Measurements from ENCODE around the gene MBNL2.

Gene MBNL2

GRCh38 chr13:97233499-97233898 lies 11.4 kb downstream of the MBNL2 start:
- DNase-seq (ENCODE audit: low read depth in 1 of 2, low spot score in 1 of 2), result no peak

DNA sequence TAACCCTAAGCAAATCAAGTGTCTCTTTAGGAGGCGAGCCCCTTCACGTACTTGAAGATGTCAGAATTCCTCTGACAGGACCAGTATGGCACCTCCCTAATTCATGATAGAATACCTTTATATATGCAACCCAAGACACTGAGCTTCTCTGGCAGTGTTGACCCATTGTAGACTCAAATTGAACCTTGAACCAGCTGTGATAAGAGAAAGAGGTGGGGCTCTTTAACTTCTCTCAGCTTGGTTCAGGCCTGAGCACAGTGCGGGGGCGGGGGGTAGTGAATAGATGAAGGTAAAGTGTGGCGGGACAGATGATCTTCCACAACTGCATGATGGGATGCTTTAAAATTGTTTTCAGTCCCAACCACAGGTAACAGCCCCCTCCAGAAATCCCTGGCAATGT lies 12.1 kb downstream of the MBNL2 start:
- no peak for DNase-seq (ENCODE audit: low read depth in 1 of 2, low spot score in 1 of 2)

- no peak for DNase-seq (ENCODE audit: low read depth in 1 of 2, low spot score in 1 of 2)
Measured at GRCh38 chr13:97234742-97235141, 12.6 kb downstream of the MBNL2 start.

DNA sequence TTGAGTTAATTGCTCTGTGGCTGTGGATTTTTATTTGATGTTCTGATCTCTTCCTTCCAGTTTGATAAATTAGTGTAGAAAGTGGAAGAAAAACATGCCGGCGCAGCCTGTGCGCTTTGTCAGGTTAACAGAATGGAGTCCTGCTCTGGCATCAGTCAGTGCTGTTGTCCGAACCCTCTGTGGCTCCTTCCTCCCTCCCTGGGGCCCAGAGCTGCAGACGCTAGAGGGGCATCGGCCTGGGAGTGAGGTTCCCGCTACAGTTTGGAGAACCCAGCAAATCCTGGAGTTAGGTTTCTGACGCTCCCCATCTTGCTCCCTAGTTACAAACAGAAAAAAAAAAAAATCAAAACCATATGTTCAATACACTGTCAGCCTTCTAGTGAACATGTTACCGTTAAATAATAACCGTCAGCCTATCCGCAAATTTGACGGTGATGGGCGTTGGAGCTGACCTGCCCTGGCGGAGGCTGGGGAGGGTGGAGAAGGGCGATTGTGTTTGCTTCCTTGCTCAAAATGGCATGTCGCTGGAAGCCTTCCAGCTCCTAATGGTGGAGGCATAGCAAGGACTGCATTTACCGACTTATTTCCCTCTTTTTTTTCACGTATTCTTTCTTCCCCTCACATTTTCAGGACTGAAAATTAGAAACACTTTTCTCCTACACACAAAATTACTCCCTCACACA lies 13.6 kb downstream of the MBNL2 start:
- DNase-seq (ENCODE audit: low read depth in 1 of 2, low spot score in 1 of 2), result no peak

GRCh38 chr13:97237388-97237787 lies 15.3 kb downstream of the MBNL2 start:
- no peak for DNase-seq (ENCODE audit: low read depth in 1 of 2, low spot score in 1 of 2)

DNA sequence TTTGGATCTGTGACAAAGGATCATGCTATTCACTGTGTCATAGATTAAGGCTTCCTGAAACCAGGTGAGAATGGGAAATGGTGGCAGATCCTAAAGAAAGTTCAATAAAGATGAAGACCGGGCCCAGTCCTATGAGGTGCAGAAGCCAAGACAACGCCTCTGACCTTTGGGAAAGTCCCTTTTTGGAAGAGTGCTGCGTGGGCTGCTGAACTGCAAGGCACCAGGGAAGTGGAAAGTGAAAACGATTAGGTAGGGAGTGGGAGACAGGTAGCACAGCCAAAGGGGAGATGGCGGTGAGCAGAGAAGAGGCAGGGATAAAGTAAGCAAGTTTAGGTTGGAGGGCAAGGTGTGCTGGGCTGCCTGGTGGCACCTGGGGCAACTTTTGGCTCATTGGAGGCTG lies 16.3 kb downstream of the MBNL2 start:
- no peak for DNase-seq (ENCODE audit: low read depth in 1 of 2, low spot score in 1 of 2)

GRCh38 chr13:97238883-97239282 lies 16.8 kb downstream of the MBNL2 start:
- DNase-seq (ENCODE audit: low read depth in 1 of 2, low spot score in 1 of 2), result no peak

GRCh38 chr13:97239306-97239705 lies 17.2 kb downstream of the MBNL2 start:
- no peak for DNase-seq (ENCODE audit: low read depth in 1 of 2, low spot score in 1 of 2)

DNA sequence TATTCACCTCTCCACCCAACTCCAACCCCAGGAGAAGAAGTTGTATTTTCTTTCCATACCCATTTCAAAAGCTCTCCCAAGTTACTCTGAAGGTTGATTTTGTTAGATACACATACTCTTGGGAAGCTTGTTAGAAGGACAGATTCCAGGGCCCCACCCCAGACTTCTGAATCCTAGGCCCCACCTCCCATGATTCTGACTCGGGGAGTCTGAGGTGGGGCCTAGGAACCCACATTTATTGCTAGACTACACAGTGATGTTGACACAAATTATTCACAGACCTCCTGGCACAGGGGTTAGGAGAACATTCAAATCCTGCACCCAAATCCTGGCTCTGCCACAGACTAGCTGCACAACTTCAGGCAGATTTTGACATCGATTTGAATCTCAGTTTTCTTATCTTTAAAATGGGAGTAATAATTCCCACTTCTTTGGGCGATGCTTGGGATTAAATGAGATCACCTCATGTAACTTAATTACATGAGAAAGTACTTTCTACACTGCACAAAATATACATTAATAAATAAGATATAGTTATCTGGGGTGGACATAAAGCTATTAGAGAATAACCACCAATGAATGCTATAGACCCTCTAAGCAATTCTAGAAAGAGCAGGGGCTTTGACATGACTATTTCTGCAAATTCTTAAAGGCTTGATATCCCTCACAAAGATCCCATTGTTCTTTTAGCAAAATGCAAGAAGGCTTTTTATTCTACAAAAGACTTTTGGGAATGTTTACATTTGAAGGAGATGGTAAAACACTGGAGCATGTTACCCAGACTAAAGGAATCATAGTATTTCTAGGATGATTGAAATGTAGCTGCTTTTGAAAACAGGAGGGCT lies 18.0 kb downstream of the MBNL2 start:
- DNase-seq (ENCODE audit: low read depth in 1 of 2, low spot score in 1 of 2), result no peak

- DNase-seq (ENCODE audit: low read depth in 1 of 2, low spot score in 1 of 2), result no peak
Measured at GRCh38 chr13:97240788-97241734, 18.9 kb downstream of the MBNL2 start.

GRCh38 chr13:97241761-97242160 lies 19.6 kb downstream of the MBNL2 start:
- DNase-seq (ENCODE audit: low read depth in 1 of 2, low spot score in 1 of 2), result no peak

GRCh38 chr13:97242755-97243497 lies 20.8 kb downstream of the MBNL2 start:
- DNase-seq (ENCODE audit: low read depth in 1 of 2, low spot score in 1 of 2), result no peak

DNA sequence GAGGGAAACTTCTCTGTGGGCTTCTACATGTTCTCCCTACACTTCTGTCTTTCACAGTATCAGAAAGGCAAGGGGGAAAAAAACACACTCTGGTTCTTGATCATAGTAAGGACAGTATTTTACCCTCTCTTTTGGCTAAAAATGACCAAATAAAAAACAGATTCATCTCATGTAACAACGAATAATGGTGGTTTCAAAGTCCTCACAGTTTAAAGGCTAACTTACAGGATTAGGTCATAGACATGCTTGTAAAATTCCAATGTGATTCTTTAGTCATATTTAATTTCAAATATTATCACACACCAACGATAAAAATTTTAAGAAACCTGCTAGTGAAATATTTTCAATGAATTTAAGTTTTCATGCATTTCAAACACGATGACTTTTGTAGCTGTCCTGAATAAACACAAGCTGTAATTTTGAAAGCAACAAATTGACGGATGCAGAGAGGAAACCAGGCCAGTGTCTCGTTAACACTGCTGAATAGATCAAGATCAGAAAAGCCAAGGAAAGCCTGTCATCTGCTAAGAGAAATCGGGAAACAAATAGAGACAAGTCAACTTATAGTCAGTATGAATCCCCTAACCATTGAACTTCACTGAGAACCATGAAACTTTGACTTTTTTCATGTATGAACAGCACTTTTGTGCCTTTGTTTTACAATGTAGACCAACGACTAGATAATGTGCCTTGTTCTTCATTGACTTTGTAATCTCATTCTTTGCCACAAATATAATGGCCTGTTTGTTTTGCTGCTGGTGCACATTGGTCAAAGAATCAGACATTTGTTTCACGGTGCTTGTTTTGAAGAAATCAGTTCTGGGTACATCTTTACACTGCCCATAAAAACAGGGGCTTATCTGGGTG lies 22.0 kb downstream of the MBNL2 start:
- DNase-seq (ENCODE audit: low read depth in 1 of 2, low spot score in 1 of 2), result no peak

DNA sequence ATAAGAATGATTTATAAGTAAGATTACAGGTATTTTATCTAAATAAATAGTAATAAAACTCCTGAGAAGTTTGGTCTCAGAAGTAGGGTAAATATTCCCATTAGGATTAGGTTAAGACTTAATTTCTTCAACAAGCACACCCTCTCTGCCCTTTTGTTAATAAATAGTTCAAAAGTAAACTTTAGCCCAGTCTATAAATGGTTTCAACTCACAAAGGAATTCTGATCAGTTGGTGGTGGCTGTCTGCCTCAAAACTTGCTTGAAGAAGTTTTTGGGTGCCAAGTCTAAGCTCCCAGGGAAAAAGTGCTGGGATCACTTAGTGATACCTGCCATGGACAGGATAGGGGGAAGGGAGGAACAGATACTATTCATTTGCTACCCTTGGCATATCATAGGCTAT lies 22.9 kb downstream of the MBNL2 start:
- DNase-seq (ENCODE audit: low read depth in 1 of 2, low spot score in 1 of 2), result no peak

DNA sequence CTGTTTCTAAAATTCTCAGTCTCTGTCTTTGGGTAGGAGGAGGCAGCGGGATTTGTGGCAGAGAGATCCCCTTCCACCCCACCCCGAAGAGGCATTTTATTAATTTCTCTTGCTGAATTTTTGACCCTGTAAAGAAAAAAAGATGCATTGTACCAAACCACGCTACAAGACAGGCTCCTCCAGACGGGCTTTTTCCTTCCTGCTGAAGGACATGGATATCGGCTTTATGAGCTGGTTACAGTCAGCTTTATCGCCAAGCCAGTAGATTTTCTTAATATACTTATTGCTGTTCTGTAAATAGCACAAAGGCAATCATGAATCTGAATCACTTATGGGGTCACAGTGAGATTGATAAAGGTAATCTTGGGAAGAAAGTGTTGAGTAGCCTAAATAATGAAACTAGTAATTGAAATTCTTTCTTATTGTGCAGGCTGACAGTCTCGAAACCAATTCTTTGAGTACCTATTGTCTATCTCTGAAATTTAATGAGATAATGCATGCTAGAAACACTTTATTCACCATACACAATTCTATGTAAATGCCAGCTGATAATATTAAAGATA lies 24.5 kb downstream of the MBNL2 start:
- DNase-seq (ENCODE audit: low read depth in 1 of 2, low spot score in 1 of 2), result no peak

GRCh38 chr13:97248243-97248642 lies 26.1 kb downstream of the MBNL2 start:
- DNase-seq (ENCODE audit: low read depth in 1 of 2, low spot score in 1 of 2), result no peak

GRCh38 chr13:97249093-97249795 lies 27.1 kb downstream of the MBNL2 start:
- DNase-seq (ENCODE audit: low read depth in 1 of 2, low spot score in 1 of 2), result no peak

- no peak for DNase-seq (ENCODE audit: low read depth in 1 of 2, low spot score in 1 of 2)
Measured at GRCh38 chr13:97249796-97250495, 27.8 kb downstream of the MBNL2 start.

All from stimulated activated CD4-positive, alpha-beta T cell treated with anti-CD3 and anti-CD28 coated beads, Interleukin-15, amount 100 ng/mL, for 1 hour (primary cell).